ENCODE measurements around the gene BABAM2.

The BABAM2 gene

GRCh38 chr2:28296904-28297303 is 406.4 kb downstream of the BABAM2 start:
- H2AFZ ChIP-seq = no peak overlapping the region
- no peaks in the 10 kb centered on the region for H3K79me2 ChIP-seq
- no peaks in the 10 kb centered on the region for H3K9me3 ChIP-seq (ENCODE audit: control insufficient read depth, low read length)
- no peak overlapping the region for H3K4me3 ChIP-seq (ENCODE audit: low read depth, low read length)
- no peak overlapping the region for H3K27ac ChIP-seq
- no peaks in the 10 kb centered on the region for H3K36me3 ChIP-seq (ENCODE audit: control insufficient read depth, insufficient read depth, low read length)
- H3K4me2 ChIP-seq (ENCODE audit: low read length) = no peak overlapping the region
- TF ChIP-seq CTCF (IDR thresholded peaks at IDR 0.05) = no peak
- no peaks in the 10 kb centered on the region for H3K27me3 ChIP-seq (ENCODE audit: control insufficient read depth, insufficient read depth, low read length)
- no peak overlapping the region for H3K9ac ChIP-seq
- no peaks in the 10 kb centered on the region for H3K4me1 ChIP-seq

GRCh38 chr2:28297531-28297930 is 407.0 kb downstream of the BABAM2 start:
- Histone ChIP-seq H3K4me3 (ENCODE audit: low read depth, low read length) (no peak overlapping the region), H3K79me2 (no peaks in the 10 kb centered on the region), H3K4me2 (ENCODE audit: low read length) (no peak overlapping the region), H2AFZ (no peak overlapping the region), H3K9ac (no peak overlapping the region), H3K27me3 (ENCODE audit: control insufficient read depth, insufficient read depth, low read length) (no peaks in the 10 kb centered on the region), H3K27ac (no peak overlapping the region), H3K9me3 (ENCODE audit: control insufficient read depth, low read length) (no peaks in the 10 kb centered on the region), H3K36me3 (ENCODE audit: control insufficient read depth, insufficient read depth, low read length) (no peaks in the 10 kb centered on the region), H3K4me1 (no peaks in the 10 kb centered on the region)
- no peak for TF ChIP-seq CTCF (IDR thresholded peaks at IDR 0.05)

- Histone ChIP-seq H3K9me3 (ENCODE audit: control insufficient read depth, low read length) (no peaks in the 10 kb centered on the region), H3K4me2 (ENCODE audit: low read length) (no peak overlapping the region), H3K27me3 (ENCODE audit: control insufficient read depth, insufficient read depth, low read length) (no peaks in the 10 kb centered on the region), H3K27ac (no peak overlapping the region), H3K79me2 (no peaks in the 10 kb centered on the region), H3K36me3 (ENCODE audit: control insufficient read depth, insufficient read depth, low read length) (no peaks in the 10 kb centered on the region), H3K4me1 (no peaks in the 10 kb centered on the region), H3K4me3 (ENCODE audit: low read depth, low read length) (no peak overlapping the region), H2AFZ (no peak overlapping the region), H3K9ac (no peak overlapping the region)
- no peak for TF ChIP-seq CTCF (IDR thresholded peaks at IDR 0.05)
Observed at GRCh38 chr2:28298406-28298805, 407.9 kb downstream of the BABAM2 start.

DNA sequence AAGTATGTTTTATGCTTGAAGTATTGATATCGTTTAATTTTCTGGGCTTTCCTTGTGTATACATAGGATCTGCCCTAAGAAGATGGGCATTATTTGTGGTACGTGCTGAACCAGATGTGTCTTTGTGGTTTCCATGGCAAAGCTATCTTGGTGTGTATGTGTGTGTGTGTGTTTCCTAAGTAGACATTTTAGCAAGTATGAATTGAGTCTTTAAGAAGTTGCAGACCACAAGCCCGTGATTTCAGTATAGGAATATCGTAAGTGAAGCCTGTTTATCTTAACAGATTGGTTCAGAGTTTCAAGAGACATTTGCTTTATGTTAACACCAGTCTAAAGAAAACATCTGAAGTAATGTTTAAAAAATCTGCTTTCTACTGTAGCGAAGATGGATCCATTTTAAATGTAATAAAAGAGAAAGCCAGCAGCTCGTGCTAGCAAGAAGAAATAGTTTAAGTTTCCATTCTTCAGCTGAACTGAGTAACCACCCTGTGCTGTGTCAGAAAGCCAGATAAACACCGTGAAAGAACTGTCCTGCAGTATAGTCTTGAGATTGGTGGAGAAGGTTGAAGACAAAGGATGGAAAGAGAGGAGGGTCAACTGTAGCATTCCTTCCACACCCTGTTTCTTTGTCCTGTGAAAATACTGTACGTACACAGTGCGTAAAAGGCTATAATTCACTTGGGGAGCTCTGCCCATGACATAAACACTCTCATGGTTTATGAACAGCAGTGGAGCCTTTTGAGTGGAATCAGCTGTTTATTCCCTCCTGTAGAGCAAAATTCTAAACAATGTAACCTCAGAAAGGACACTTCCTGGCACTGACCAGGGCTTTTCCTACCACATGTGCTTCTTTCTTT is 410.2 kb downstream of the BABAM2 start:
- Histone ChIP-seq H3K4me2 (ENCODE audit: low read length) (no peak overlapping the region), H3K27ac (no peak overlapping the region), H3K4me1 (no peaks in the 10 kb centered on the region)

More for the DNA sequence above, 410.2 kb downstream of the BABAM2 start:
- no peak for TF ChIP-seq CTCF (IDR thresholded peaks at IDR 0.05)
- Histone ChIP-seq H3K27me3 (ENCODE audit: control insufficient read depth, insufficient read depth, low read length) (no peaks in the 10 kb centered on the region), H3K9me3 (ENCODE audit: control insufficient read depth, low read length) (no peaks in the 10 kb centered on the region), H3K79me2 (no peaks in the 10 kb centered on the region), H3K36me3 (ENCODE audit: control insufficient read depth, insufficient read depth, low read length) (no peaks in the 10 kb centered on the region), H2AFZ (no peak overlapping the region), H3K9ac (no peak overlapping the region), H3K4me3 (ENCODE audit: low read depth, low read length) (no peak overlapping the region)

All from parathyroid adenoma (tissue), 2 donors.